ENCODE results near the gene LRRC49. TPM values are rescaled to one million over a fixed set of nuclear protein-coding genes. Genes with fewer than 3 reads are reported as not detected.

LRRC49 gene
- total RNA-seq, 1 experiment from 2014 or later: 6.2 TPM

DNA sequence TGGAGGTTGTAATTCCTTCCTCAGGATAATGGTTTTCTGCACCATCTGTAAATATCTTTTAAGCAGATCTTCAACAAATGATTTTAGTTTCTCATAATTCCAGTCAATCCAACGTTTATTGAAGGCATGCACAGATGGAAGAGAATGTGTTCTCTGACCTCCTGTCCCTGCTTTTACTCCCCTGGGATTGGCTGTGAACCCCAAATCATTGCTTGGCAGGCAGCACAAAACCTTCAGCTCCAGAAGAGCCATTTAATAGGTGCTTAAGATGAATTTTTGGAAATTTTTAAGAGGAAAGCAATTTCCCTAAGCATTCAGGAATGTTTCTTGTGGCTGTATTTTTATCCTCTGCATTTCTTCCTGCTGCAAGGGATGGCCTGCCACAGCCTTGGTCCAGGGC lies 197.2 kb downstream of the LRRC49 start:
- intact Hi-C loops (cut with micrococcal nuclease; ENCODE audit: unreplicated experiment): no loop called here
- H3F3A ChIP-seq (ENCODE audit: insufficient read depth, low read depth): no peaks in the 10 kb centered on the region
- ChIA-PET CTCF (no interaction called here), POLR2A (ENCODE audit: unreplicated experiment) (no interaction called here)
- H3K4me2 ChIP-seq: no peak overlapping the region
- no peak overlapping the region for H2AFZ ChIP-seq
- no peaks in the 10 kb centered on the region for H3K36me3 ChIP-seq (ENCODE audit: low read depth)
- no peak for DNase-seq
- no peak for TF ChIP-seq EZH2 (IDR thresholded peaks at IDR 0.05; ENCODE audit: low read depth)
- TF ChIP-seq, protein P1, sequence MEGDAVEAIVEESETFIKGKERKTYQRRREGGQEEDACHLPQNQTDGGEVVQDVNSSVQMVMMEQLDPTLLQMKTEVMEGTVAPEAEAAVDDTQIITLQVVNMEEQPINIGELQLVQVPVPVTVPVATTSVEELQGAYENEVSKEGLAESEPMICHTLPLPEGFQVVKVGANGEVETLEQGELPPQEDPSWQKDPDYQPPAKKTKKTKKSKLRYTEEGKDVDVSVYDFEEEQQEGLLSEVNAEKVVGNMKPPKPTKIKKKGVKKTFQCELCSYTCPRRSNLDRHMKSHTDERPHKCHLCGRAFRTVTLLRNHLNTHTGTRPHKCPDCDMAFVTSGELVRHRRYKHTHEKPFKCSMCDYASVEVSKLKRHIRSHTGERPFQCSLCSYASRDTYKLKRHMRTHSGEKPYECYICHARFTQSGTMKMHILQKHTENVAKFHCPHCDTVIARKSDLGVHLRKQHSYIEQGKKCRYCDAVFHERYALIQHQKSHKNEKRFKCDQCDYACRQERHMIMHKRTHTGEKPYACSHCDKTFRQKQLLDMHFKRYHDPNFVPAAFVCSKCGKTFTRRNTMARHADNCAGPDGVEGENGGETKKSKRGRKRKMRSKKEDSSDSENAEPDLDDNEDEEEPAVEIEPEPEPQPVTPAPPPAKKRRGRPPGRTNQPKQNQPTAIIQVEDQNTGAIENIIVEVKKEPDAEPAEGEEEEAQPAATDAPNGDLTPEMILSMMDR (conservative IDR thresholded peaks at IDR 0.05): no peak
- H3K4me1 ChIP-seq (replicated peaks; ENCODE audit: insufficient read depth): peaks cover 17% of the 10 kb centered on the region
- no peaks in the 10 kb centered on the region for H3K9me3 ChIP-seq (ENCODE audit: insufficient read depth, low read depth)
- no peak overlapping the region for H3K27ac ChIP-seq
- no peaks in the 10 kb centered on the region for H3K27me3 ChIP-seq (ENCODE audit: insufficient read depth, low read depth)
- no TSS peak for BruUV-seq (replicated peaks)
- no peaks in the 10 kb centered on the region for H4K20me1 ChIP-seq (ENCODE audit: insufficient read depth)
- no peaks in the 10 kb centered on the region for H3K9me2 ChIP-seq (ENCODE audit: insufficient read depth)
- H3K79me2 ChIP-seq (ENCODE audit: low read depth): no peaks in the 10 kb centered on the region
- H3K4me3 ChIP-seq: no peak overlapping the region

DNA sequence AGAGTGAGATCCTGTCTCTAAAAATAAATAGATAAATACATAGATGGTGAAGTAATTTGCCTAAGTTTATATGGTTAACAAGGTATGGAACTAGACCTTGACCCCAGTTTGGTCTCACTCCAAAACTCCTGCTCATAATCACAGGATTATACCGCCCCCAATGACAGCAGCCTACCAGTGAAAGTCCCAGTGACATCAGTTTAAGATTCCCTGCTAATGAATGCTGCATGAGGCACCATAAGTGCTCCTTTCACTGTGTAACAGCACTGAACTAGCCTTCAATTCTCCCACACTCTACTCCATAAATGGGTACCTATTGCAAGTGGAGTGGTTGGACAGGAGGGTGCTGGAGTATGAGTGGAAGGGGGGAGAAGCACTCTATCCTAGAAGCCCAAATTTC lies 199.0 kb downstream of the LRRC49 start:
- Histone ChIP-seq H3K27ac (no peak overlapping the region), H3F3A (ENCODE audit: insufficient read depth, low read depth) (0 out of 2 replicates have a peak, but pooled peaks cover 3% of the 10 kb centered on the region), H3K9me3 (ENCODE audit: insufficient read depth, low read depth) (no peaks in the 10 kb centered on the region), H3K4me1 (replicated peaks; ENCODE audit: insufficient read depth) (peaks cover 21% of the 10 kb centered on the region), H2AFZ (no peak overlapping the region), H3K79me2 (ENCODE audit: low read depth) (no peaks in the 10 kb centered on the region), H3K27me3 (ENCODE audit: insufficient read depth, low read depth) (no peaks in the 10 kb centered on the region), H4K20me1 (ENCODE audit: insufficient read depth) (no peaks in the 10 kb centered on the region), H3K4me2 (no peak overlapping the region), H3K9me2 (ENCODE audit: insufficient read depth) (no peaks in the 10 kb centered on the region), H3K36me3 (ENCODE audit: low read depth) (no peaks in the 10 kb centered on the region), H3K4me3 (no peak overlapping the region)
- CTCF ChIA-PET: no interaction called here
- POLR2A ChIA-PET (ENCODE audit: unreplicated experiment): interaction anchor here (0.7 kb wide), 1 partner anchor 12 kb away, joined by 4 read pairs; no protein-coding TSS in a partner anchor
- intact Hi-C loops (cut with micrococcal nuclease; ENCODE audit: unreplicated experiment): no loop called here
- no peak for TF ChIP-seq EZH2 (IDR thresholded peaks at IDR 0.05; ENCODE audit: low read depth)
- no peak for DNase-seq
- BruUV-seq (replicated peaks): no TSS peak

DNA sequence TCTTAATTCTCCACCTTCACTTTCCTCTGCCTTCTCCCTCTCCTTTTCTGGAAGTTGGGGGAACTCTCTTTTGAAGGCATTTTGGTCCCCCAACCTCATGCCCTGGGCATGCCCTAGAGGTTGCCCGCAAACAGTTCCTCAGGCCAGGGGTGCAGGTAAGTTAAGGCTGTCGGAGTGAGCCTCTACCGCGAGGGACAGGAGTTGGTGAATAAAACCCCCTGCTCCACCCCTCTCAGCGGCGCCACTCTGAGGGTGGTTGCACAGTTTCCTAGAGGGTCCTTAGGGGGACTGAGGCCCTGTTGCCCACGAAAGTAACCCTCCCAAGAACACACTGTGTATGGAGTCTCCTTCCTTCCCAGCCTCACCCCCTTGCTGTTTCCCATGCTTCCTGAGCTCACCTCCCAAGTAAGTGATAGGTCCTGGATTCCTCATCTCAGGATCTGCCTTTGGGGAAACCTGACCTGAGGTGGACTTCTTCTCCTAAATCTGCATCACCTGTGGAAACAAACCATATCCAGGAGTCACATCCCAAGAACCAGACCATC lies 199.5 kb downstream of the LRRC49 start:
- Histone ChIP-seq H4K20me1 (ENCODE audit: insufficient read depth) (no peaks in the 10 kb centered on the region), H3K4me3 (no peak overlapping the region), H3K4me1 (replicated peaks; ENCODE audit: insufficient read depth) (peaks cover 26% of the 10 kb centered on the region), H2AFZ (no peak overlapping the region), H3K36me3 (ENCODE audit: low read depth) (no peaks in the 10 kb centered on the region), H3K27me3 (ENCODE audit: insufficient read depth, low read depth) (no peaks in the 10 kb centered on the region), H3K9me3 (ENCODE audit: insufficient read depth, low read depth) (no peaks in the 10 kb centered on the region), H3K9me2 (ENCODE audit: insufficient read depth) (no peaks in the 10 kb centered on the region), H3K79me2 (ENCODE audit: low read depth) (no peaks in the 10 kb centered on the region), H3K4me2 (no peak overlapping the region), H3K27ac (no peak overlapping the region), H3F3A (ENCODE audit: insufficient read depth, low read depth) (0 out of 2 replicates have a peak, but pooled peaks cover 8% of the 10 kb centered on the region)
- ChIA-PET POLR2A (ENCODE audit: unreplicated experiment) (interaction anchor here (0.7 kb wide), 1 partner anchor 12 kb away, joined by 4 read pairs; no protein-coding TSS in a partner anchor), CTCF (no interaction called here)
- TF ChIP-seq EZH2 (IDR thresholded peaks at IDR 0.05; ENCODE audit: low read depth): no peak
- TF ChIP-seq, protein P1 (conservative IDR thresholded peaks at IDR 0.05): no peak
- DNase-seq: no peak
- no TSS peak for BruUV-seq (replicated peaks)
- intact Hi-C loops (cut with micrococcal nuclease; ENCODE audit: unreplicated experiment): no loop called here
